Measurements from ENCODE around the gene TEPSIN. TPM values are rescaled to one million over a fixed set of nuclear protein-coding genes. Genes with fewer than 3 reads are reported as not detected.

TEPSIN gene
- total RNA-seq, 1 donor from 2014 or later, result 15.9 TPM

- H3K36me3 ChIP-seq, result peaks cover 44% of the 10 kb centered on the region
- TF ChIP-seq, protein P1, sequence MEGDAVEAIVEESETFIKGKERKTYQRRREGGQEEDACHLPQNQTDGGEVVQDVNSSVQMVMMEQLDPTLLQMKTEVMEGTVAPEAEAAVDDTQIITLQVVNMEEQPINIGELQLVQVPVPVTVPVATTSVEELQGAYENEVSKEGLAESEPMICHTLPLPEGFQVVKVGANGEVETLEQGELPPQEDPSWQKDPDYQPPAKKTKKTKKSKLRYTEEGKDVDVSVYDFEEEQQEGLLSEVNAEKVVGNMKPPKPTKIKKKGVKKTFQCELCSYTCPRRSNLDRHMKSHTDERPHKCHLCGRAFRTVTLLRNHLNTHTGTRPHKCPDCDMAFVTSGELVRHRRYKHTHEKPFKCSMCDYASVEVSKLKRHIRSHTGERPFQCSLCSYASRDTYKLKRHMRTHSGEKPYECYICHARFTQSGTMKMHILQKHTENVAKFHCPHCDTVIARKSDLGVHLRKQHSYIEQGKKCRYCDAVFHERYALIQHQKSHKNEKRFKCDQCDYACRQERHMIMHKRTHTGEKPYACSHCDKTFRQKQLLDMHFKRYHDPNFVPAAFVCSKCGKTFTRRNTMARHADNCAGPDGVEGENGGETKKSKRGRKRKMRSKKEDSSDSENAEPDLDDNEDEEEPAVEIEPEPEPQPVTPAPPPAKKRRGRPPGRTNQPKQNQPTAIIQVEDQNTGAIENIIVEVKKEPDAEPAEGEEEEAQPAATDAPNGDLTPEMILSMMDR (IDR thresholded peaks at IDR 0.05; ENCODE audit: borderline replicate concordance), result no peak
- no peaks in the 10 kb centered on the region for H3K9me3 ChIP-seq (replicated peaks)
- intact Hi-C loops (cut with micrococcal nuclease), result no loop called here
- peak overlapping the region; percentile 62 for H3K4me3 ChIP-seq
- DNase-seq, result no peak
- peaks cover 44% of the 10 kb centered on the region for H3K4me1 ChIP-seq
- peak overlapping the region; percentile 93 for H3K27ac ChIP-seq (replicated peaks)
- H3K27me3 ChIP-seq (ENCODE audit: low read depth), result no peaks in the 10 kb centered on the region
These were observed 47.0 kb upstream of the TEPSIN start for GRCh38 chr17:81285894-81286293.

DNA sequence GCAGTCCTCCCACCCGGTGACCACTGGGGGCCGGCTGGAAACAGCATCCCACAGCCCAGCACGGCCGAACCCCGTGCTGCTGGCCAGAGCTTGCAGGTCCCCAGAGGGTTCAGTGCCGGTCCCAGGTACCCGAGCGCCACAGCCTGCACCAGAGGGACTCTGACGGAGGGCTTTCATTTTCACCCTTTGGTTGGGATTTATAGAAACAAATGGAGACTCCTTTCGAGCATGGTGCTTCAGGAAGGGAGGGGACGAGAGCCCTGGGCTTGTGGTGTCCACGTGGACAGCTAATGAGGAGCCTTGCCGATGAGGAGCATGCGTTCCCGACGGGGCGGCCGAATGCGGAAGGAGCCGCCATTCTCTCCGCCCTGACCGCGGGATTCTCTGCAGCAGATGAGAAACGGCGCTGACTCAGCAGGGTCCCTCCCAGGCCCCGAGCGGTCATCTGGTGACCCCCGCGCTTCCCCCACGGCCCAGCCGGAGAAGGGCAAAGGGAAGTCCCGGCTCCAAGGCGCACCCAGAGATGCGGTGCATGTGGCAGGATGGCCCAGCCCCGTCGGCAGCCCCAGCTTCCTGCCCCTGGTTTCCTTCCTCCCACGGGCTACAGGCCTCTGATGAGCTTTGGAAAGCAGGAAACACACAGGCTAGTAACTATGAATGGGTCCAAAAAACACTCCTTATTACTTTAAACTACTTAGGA is 46.5 kb upstream of the TEPSIN start:
- Histone ChIP-seq H3K27ac (replicated peaks) (peak overlapping the region; percentile 93), H3K27me3 (ENCODE audit: low read depth) (no peaks in the 10 kb centered on the region), H3K4me3 (peak overlapping the region; percentile 62), H3K4me1 (peaks cover 44% of the 10 kb centered on the region), H3K9me3 (replicated peaks) (no peaks in the 10 kb centered on the region), H3K36me3 (peaks cover 49% of the 10 kb centered on the region)
- intact Hi-C loops (cut with micrococcal nuclease), result no loop called here
- DNase-seq, result peak; percentile 84
- TF ChIP-seq, protein P1 (IDR thresholded peaks at IDR 0.05; ENCODE audit: borderline replicate concordance), result no peak

DNA sequence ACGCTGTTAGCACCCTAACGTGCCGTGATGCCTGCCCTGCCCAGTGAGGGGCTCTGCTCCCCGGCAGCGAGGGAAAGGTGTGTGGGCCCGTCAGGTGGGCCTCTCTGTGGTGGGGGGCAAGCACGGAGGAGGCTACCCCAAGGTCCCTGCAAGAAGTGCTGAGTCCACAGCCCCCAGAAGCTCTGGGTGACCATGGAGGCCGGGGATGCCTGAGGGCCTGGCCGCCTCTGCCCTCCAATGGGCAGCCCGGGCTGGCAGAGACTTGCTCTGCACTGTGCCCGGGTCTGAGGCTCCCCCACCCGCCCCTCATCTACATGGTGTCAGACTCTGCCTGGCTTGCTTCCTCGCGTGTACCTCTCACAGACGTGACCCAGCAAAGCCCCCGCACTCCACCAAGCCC is 44.0 kb upstream of the TEPSIN start:
- Histone ChIP-seq H3K27me3 (ENCODE audit: low read depth) (no peaks in the 10 kb centered on the region), H3K9me3 (replicated peaks) (no peaks in the 10 kb centered on the region), H3K4me3 (no peak overlapping the region), H3K27ac (replicated peaks) (no peak overlapping the region), H3K4me1 (peaks cover 47% of the 10 kb centered on the region), H3K36me3 (peaks cover 59% of the 10 kb centered on the region)
- TF ChIP-seq, protein P1 (IDR thresholded peaks at IDR 0.05; ENCODE audit: borderline replicate concordance), result no peak
- no peak for DNase-seq
- intact Hi-C loops (cut with micrococcal nuclease), result no loop called here

GRCh38 chr17:81282141-81282540 is 43.3 kb upstream of the TEPSIN start:
- peaks cover 54% of the 10 kb centered on the region for H3K36me3 ChIP-seq
- no peak overlapping the region for H3K4me3 ChIP-seq
- H3K27ac ChIP-seq (replicated peaks), result no peak overlapping the region
- peaks cover 47% of the 10 kb centered on the region for H3K4me1 ChIP-seq
- DNase-seq, result no peak
- no peaks in the 10 kb centered on the region for H3K9me3 ChIP-seq (replicated peaks)
- H3K27me3 ChIP-seq (ENCODE audit: low read depth), result no peaks in the 10 kb centered on the region
- intact Hi-C loops (cut with micrococcal nuclease), result no loop called here
- TF ChIP-seq, protein P1 (IDR thresholded peaks at IDR 0.05; ENCODE audit: borderline replicate concordance), result no peak

DNA sequence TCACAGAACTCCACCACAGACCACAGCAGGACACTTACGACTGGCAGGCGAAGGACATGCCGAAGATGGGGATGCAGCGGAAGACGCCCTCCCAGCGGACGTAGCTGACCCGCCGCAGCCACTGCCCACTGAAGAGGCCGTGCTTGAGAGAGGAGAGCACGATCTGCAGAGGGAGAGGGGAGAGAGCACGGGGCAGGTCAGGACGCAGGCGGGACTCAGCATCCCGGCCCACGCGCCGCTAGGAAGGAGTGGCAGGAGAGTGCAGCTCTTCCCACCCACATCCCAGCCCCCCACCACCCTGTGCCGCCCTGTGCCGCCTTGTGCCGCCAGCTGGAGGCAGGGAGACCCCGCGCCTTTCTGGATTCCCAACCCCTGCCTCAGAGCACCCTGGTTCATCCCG is 41.7 kb upstream of the TEPSIN start:
- Histone ChIP-seq H3K4me1 (peaks cover 37% of the 10 kb centered on the region), H3K27me3 (ENCODE audit: low read depth) (no peaks in the 10 kb centered on the region), H3K9me3 (replicated peaks) (no peaks in the 10 kb centered on the region), H3K4me3 (no peak overlapping the region), H3K36me3 (peaks cover 68% of the 10 kb centered on the region), H3K27ac (replicated peaks) (no peak overlapping the region)
- intact Hi-C loops (cut with micrococcal nuclease), result no loop called here
- no peak for DNase-seq
- TF ChIP-seq, protein P1 (IDR thresholded peaks at IDR 0.05; ENCODE audit: borderline replicate concordance), result no peak
